HG02852 (cell line): ENCODE results near the gene NSMCE1.

ENCODE experiments used
- ATAC-seq: cut with Tn5 transposase; IDR thresholded peaks from one replicate; pipeline ENCODE4 v1.9.1; 2021; ENCODE audit warnings: mild to moderate bottlenecking, moderate library complexity; ENCODE audit not compliant: unreplicated experiment

Gene NSMCE1

GRCh38 chr16:27268376-27269299 lies at the start of gene NSMCE1:
Gene NSMCE1, minus strand, starts transcription at chr16:27268772. Its CDS starts 11,202 bp downstream, at chr16:27257570.
- ATAC-seq, result peak; percentile 95

- ATAC-seq, result no peak
Measured at GRCh38 chr16:27317738-27318391, 49.3 kb upstream of the NSMCE1 start.

- ATAC-seq, result no peak
Measured at GRCh38 chr16:27317320-27317719, 48.7 kb upstream of the NSMCE1 start.

- ATAC-seq, result no peak
Measured at GRCh38 chr16:27316038-27316680, 47.6 kb upstream of the NSMCE1 start.

GRCh38 chr16:27315333-27316037 lies 46.9 kb upstream of the NSMCE1 start:
- no peak for ATAC-seq

- no peak for ATAC-seq
Measured at GRCh38 chr16:27314986-27315332, 46.4 kb upstream of the NSMCE1 start.

- ATAC-seq, result peak; percentile 13
Measured at GRCh38 chr16:27314161-27314723, 45.7 kb upstream of the NSMCE1 start.

GRCh38 chr16:27313422-27314160 lies 45.0 kb upstream of the NSMCE1 start, which contains the start of gene IL4R:
Gene IL4R, plus strand, starts transcription at chr16:27313974. Its CDS starts 26,230 bp downstream, at chr16:27340204.
- peak; percentile 56 for ATAC-seq

- ATAC-seq, result no peak
Measured at GRCh38 chr16:27312580-27313421, 44.2 kb upstream of the NSMCE1 start.

- ATAC-seq, result no peak
Measured at GRCh38 chr16:27311897-27312303, 43.3 kb upstream of the NSMCE1 start.

- ATAC-seq, result no peak
Measured at GRCh38 chr16:27311448-27311830, 42.9 kb upstream of the NSMCE1 start.

- ATAC-seq, result no peak
Measured at GRCh38 chr16:27310576-27311447, 42.2 kb upstream of the NSMCE1 start.

GRCh38 chr16:27308792-27309191 lies 40.2 kb upstream of the NSMCE1 start:
- no peak for ATAC-seq

GRCh38 chr16:27305839-27306442 lies 37.4 kb upstream of the NSMCE1 start:
- no peak for ATAC-seq

- no peak for ATAC-seq
Measured at GRCh38 chr16:27304881-27305745, 36.5 kb upstream of the NSMCE1 start.

GRCh38 chr16:27304102-27304501 lies 35.5 kb upstream of the NSMCE1 start:
- no peak for ATAC-seq
